HG02973 (cell line): ENCODE data around the gene ITPR3.

Source experiments
- ATAC-seq: cut with Tn5 transposase; IDR thresholded peaks from one replicate; pipeline ENCODE4 v1.9.1; 2021; ENCODE audit warnings: moderate library complexity; ENCODE audit not compliant: unreplicated experiment

ITPR3 gene

GRCh38 chr6:33664506-33665057, 43.5 kb downstream of the ITPR3 start:
- no peak for ATAC-seq

- no peak for ATAC-seq
These were observed 44.8 kb downstream of the ITPR3 start for GRCh38 chr6:33665957-33666356.

- no peak for ATAC-seq
These were observed 46.0 kb downstream of the ITPR3 start for GRCh38 chr6:33667072-33667471.

GRCh38 chr6:33667776-33668175, 46.7 kb downstream of the ITPR3 start:
- ATAC-seq: no peak

DNA sequence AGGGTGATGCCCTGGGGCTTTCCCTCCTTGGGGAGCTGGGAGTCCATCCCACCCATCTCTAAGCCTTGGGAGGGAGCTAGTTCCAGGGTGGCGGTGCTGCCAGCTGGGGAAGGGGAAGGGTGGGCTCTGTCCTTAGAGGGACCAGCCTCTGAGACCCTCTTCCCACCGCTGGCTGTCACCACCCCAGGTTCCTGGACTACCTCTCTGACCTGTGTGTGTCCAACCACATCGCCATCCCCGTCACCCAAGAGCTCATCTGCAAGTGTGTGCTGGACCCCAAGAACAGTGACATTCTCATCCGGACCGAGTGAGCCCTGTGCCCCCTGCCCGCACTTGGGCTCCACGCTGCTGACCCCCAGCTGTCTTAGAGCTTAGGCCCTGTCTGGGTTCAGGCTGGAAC, 47.2 kb downstream of the ITPR3 start:
- no peak for ATAC-seq

GRCh38 chr6:33668914-33669313, 47.8 kb downstream of the ITPR3 start:
- no peak for ATAC-seq

GRCh38 chr6:33670086-33670660, 49.1 kb downstream of the ITPR3 start:
- ATAC-seq: no peak

GRCh38 chr6:33670971-33671743, 50.0 kb downstream of the ITPR3 start:
- ATAC-seq: no peak

- ATAC-seq: no peak
These were observed 50.6 kb downstream of the ITPR3 start for GRCh38 chr6:33671744-33672072.

GRCh38 chr6:33672808-33673207, 51.7 kb downstream of the ITPR3 start:
- ATAC-seq: no peak

DNA sequence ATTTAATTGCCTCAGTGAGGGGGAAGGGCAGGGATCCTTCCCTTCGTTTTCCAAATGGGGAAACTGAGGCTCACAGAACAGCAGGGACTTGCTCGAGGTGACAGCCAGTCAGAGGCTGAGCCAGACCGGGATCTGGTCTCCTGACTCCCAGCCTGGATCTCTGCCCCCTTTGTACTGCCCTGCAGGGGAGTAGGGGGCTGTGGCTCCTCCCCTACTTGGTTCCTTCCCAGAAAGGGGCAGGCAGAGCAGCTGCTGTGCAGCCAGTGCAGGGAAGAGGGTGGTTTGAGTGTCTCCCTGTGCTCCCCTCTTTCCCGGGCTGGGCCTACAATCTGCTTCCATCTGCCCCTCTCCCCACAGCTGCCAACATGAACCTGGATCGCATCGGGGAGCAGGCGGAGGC, 52.7 kb downstream of the ITPR3 start:
- no peak for ATAC-seq

DNA sequence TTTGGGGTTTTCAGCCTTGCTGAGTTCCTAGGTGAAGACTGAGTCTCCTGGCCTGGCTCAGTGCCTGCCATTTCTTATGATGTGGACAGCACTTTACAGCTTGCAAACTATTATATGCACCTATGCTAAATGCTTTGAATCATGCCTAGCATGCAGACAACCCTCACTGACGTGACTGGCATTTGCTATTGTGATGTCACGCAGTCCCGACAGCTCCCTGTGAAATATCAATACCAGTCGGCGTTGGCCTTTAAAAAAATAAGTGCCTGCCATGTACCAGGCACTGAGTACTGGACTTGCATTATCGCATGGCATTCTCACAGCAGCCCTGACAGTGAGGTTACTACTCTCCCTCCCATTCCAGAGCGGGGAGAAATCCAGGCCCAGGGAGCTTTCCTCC, 54.8 kb downstream of the ITPR3 start:
- ATAC-seq: no peak

- no peak for ATAC-seq
These were observed 55.5 kb downstream of the ITPR3 start for GRCh38 chr6:33676416-33677142.

DNA sequence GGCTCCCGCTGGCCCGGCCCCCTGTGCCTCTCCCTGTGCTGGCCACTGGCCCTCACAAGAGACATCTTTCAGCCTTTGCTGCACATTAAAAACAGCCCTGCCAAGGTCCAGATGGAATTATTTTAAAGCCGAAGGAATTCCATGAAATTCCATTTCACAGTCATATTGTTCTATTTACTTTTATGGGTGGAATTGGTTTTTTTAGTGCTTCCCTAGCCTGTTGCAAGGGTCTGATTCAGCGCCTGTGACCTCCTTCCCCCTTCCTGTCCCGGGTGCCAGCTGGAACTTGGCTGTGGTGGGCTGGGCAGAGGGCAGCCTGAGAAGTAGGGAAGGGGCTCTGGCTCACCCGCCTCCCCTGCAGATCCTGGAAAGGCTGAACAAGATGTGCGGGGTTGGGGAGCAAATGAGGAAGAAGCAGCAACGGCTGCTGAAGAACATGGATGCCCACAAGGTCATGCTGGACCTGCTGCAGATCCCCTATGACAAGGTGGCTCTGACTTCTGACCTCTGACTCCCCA, 56.1 kb downstream of the ITPR3 start:
- no peak for ATAC-seq

DNA sequence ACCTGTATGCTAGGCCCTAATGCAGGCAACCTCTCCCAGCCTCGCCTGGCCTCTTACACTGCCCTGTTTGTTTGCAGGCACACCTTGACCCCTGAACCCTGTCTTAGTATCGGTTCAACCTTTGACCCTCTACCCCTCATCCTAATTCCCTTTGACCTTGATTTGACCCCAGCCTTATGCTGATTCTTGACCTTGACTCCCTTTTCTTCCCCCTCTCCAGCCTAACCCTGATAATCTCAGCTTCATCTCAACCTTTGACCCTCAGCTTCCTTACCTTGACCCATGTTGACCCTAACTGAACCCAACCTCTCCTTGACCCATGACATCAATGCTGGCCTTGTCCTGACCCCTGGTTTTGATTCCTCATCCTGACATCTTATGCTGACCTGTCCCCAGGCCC, 56.6 kb downstream of the ITPR3 start:
- no peak for ATAC-seq

DNA sequence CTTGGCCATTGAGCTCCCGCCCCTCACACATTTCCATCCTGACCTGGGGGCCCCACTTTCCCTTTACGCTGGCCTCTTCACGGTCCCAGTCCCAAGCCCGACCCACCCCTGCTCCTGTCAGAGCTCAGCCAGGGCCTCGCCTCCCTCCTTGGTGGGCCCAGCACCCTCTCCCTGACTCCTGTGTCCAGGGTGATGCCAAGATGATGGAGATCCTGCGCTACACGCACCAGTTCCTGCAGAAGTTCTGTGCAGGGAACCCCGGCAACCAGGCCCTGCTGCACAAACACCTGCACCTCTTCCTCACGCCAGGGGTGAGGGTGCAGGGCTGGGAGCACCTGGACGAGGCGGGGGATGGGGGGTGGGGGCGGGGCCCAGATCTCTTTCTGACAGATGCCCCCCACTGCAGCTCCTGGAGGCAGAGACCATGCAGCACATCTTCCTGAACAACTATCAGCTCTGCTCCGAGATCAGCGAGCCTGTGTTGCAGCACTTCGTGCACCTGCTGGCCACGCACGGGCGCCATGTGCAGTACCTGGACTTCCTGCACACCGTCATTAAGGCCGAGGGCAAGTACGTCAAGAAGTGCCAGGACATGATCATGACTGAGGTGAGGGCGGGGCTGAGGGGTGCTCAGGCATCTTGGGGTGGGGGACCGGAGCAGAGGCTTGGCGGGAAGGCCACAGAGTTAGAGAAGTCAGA, 57.3 kb downstream of the ITPR3 start:
- no peak for ATAC-seq

- no peak for ATAC-seq
These were observed 57.9 kb downstream of the ITPR3 start for GRCh38 chr6:33678932-33679490.

DNA sequence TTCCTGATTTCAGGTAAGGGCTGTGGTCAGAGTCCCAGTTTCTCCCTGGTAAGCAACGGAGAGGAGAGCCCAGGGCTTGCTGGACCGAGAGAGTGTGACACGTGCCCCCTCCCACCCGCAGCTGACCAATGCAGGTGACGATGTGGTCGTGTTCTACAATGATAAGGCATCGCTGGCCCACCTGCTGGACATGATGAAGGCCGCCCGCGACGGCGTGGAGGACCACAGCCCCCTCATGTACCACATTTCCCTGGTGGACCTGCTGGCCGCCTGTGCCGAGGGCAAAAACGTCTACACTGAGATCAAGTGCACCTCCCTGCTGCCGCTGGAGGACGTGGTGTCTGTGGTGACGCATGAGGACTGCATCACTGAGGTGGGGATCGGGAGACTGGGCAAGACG, 58.6 kb downstream of the ITPR3 start:
- no peak for ATAC-seq

- no peak for ATAC-seq
These were observed 61.2 kb downstream of the ITPR3 start for GRCh38 chr6:33682341-33682740.

GRCh38 chr6:33683051-33683571, 62.0 kb downstream of the ITPR3 start:
- ATAC-seq: no peak
